HG03025 (cell line): ENCODE measurements around the gene TMEM80.

Experiments
- ATAC-seq: cut with Tn5 transposase; IDR thresholded peaks from one replicate; pipeline ENCODE4 v1.9.1; 2021; ENCODE audit warnings: mild to moderate bottlenecking, moderate library complexity; ENCODE audit not compliant: unreplicated experiment, low FRiP score

TMEM80 gene

GRCh38 chr11:698493-699115 is 3.0 kb downstream of the TMEM80 start:
- ATAC-seq: no peak

GRCh38 chr11:699116-699508 is 3.5 kb downstream of the TMEM80 start:
- ATAC-seq: no peak

DNA sequence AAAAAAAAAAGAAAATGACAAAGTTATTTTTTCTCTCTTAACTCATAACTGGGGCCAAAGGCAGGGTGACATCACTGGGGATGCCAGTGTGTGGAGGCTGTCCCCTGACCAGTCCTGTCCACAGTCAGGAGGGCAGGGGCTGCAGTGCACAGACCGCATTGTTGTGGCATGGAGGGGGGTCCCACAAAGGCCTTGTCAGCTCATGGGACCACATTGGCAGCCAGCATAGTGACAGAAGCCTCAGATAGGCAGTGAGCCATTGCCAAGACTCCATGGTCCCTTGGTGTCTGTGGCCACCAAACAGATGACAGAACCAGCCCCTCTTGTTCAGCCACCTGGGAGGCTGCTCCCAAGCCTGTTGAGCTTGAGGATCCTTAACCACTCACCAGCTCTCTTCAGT is 4.1 kb downstream of the TMEM80 start:
- ATAC-seq: no peak

- ATAC-seq: no peak
Measured at GRCh38 chr11:701741-702461, 6.3 kb downstream of the TMEM80 start.

DNA sequence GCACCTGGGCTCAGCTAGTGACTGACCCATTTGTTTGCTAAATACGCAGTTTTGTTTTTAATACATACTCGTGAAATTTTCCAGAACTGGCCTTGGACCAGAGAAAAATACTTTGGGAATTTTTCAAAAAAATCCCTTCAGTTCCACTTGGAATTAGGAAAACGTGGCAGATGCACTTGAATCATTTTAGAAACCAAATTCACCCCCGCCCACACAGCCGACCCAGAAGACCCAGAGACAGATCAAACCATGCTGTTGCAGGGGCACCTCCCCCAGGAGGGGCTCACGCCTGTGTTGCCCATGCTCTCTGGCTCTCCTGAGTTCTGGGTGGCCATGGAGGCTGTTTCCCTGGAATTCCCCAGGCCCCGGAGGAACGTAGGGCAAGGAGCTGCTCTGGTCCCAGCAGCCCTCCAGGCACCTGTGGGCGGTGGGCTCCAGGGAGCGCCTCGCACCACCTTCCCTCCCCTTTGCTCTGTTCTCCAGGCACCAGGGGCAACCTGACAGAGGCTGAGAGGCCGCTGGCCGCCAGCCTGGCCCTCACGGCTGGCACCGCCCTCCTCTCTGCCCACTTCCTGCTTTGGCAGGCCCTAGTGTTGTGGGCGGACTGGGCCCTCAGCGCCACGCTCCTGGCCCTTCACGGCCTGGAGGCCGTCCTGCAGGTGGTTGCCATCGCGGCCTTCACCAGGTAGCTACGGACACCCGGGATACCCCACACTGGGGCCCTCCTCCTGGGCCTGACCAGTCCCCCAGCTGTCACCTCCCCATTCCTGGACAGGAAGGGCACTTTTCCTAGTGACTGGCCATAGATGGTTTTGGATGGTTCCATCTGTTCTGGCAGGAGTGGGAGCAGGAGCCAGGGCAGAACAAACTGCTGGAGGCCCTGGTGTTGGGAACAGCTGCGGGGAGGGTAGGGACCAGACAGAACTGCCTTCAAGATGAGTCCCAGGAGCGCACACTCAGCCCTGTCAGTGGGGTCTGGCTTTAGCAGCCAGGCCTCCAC is 7.1 kb downstream of the TMEM80 start:
- no peak for ATAC-seq

- no peak for ATAC-seq
Measured at GRCh38 chr11:703506-703905, 7.9 kb downstream of the TMEM80 start.

DNA sequence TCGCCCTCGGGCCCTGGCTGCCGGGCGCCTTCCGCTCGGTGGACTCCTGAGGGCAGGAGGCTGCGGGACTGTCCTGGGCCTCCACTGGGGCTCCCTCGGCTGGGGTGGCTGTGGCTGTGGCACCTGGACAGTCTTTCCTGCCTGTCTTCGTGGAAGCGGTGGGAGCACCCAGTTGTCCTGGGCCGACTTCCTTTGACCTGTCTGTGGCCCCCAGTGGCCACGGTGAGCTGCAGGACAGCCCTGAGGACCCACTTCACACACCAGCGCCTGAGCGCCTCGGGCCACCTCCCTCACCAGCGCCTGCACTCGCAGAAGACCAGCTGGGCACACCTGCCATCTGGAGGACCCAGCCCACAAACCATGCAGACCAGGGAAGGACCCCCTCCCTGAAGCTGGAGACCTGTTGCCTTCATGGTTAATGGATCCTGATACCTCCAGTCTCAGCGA is 8.6 kb downstream of the TMEM80 start:
- no peak for ATAC-seq

GRCh38 chr11:704781-705645 is 9.4 kb downstream of the TMEM80 start:
- ATAC-seq: no peak

DNA sequence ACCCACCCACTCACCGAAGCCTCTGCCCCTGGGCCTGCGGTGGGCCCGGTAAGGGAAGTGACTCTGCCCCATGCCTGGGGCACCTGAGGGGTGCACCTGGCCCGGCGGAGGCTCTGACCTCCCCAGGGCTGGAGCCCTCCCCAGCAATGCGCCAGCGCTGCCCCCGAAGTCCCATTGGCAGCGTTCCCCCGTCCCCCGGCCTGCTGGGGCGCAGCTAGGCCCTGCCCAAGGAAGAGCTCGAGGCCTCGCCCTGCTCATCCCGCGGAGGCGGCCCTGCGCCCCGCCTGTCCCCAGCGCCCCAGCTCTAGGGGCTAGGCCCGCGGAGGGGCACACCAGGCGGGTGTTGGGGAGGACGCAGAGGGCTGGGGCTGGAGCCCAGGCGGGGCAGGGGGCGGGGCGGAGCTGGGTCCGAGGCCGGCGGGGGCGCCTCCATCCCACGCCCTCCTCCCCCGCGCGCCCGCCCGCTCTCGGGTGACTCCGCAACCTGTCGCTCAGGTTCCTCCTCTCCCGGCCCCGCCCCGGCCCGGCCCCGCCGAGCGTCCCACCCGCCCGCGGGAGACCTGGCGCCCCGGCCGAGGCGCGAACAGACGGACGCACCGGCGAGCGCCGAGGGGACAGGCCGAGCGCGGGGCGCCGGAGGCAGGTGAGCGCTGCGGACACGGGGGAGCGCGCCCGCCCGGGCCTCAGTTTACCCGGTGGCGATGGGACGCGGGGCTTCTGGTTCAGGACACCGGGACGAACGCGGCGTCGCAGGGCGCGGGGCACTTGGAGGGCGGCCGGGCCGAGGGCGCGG is 10.2 kb downstream of the TMEM80 start, which contains the start of gene EPS8L2:
EPS8L2 (plus strand) TSS at position 586 of the 793 bp plus-strand sequence. CDS start 3,177 bp downstream, outside the sequence.
- no peak for ATAC-seq

GRCh38 chr11:706439-706956 is 10.9 kb downstream of the TMEM80 start:
- ATAC-seq: no peak

DNA sequence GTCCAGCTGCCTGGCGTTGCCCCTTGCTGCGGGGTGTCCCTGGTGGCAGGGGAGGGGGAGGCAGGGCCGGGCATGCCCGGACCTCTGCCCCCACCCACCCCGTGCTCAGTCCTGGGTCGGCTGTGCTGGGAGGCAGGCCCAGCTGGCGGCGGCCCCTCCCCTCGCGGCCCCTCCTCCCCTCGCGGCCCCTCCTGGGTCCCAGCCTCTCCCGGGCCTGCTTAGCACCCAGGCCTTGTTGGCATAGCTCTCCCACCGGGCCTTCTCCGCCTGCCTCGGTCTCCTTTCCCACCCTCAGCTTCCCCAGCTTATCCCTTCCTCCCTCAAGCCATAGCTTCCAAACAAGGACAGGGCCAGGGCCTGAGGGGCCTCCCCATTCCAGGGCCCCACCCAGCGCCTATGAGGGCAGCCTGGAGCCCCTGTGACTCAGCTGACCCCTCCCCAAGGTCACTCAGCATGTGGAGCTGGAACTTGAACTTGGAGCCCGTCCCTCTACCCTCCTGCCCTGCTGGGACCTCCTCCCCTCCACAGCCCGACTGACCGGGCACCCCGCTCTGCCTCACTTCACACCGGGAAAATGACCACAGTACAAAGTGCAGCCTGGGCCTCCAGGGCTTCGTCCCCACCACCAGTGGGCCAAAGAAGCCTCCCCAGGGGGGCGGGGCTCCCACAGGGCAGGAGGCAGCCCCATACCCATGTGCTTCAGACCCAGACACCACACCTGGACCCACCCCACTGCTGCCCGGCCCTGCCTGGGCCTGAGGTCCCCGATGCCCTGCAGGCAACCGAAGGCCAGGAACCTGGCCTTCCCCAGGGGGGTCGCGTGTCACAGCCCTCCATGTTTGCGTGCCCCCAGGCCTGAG is 11.6 kb downstream of the TMEM80 start:
- ATAC-seq: no peak

- no peak for ATAC-seq
Measured at GRCh38 chr11:707817-708420, 12.3 kb downstream of the TMEM80 start.

GRCh38 chr11:708511-708910 is 12.9 kb downstream of the TMEM80 start:
- no peak for ATAC-seq

- ATAC-seq: no peak
Measured at GRCh38 chr11:709109-709997, 13.7 kb downstream of the TMEM80 start.

- no peak for ATAC-seq
Measured at GRCh38 chr11:714436-714835, 18.8 kb downstream of the TMEM80 start.

GRCh38 chr11:719214-720016 is 23.8 kb downstream of the TMEM80 start:
- ATAC-seq: no peak
